Activated naive CD8-positive, alpha-beta T cell treated with anti-CD3 and anti-CD28 coated beads, Interleukin-2, amount 10 ng/mL, durations not matched to agents 7 days and 5 days (primary cell): ENCODE measurements around the gene KRTAP4-7. TPM values are rescaled to one million over a fixed set of nuclear protein-coding genes. Genes with fewer than 3 reads are reported as not detected.
"Not testable (repeated sequence)": the region's sequence is repeated elsewhere in the genome, so short reads cannot be mapped to it uniquely, and the experiment has no call there.

ENCODE experiments used
- ATAC-seq: fragments of 150-1000 bp; cut with Tn5 transposase; one replicate; pipeline ENCODE4 v1.10.0; 2021; ENCODE audit warnings: low read depth, moderate library complexity
- POLR2A ChIA-PET: fragments of 350-600 bp; sonication (Branson Sonifier 250); formaldehyde crosslinking; loops from one replicate; lab custom pipeline; 2021; ENCODE audit warnings: antibody characterized with exemption; lab: Charles Lee
- DNase-seq: peaks from one replicate; pipeline ENCODE4 v3.0.0; 2021
- H3K27ac Mint-ChIP-seq: one replicate; pipeline ENCODE4 v1.8.0; 2022; ENCODE audit warnings: mild to moderate bottlenecking, mixed read lengths
- H3K27me3 Mint-ChIP-seq: one replicate; pipeline ENCODE4 v1.8.0; 2022; ENCODE audit warnings: mild to moderate bottlenecking, moderate library complexity, mixed read lengths
- H3K36me3 Mint-ChIP-seq: one replicate; pipeline ENCODE4 v1.8.0; 2021; ENCODE audit warnings: mild to moderate bottlenecking, mixed read lengths
- H3K4me1 Mint-ChIP-seq: one replicate; pipeline ENCODE4 v1.8.0; 2021; ENCODE audit warnings: mixed read lengths
- H3K4me3 Mint-ChIP-seq: one replicate; pipeline ENCODE4 v1.8.0; 2022; ENCODE audit warnings: mild to moderate bottlenecking, moderate library complexity, mixed read lengths
- H3K9me3 Mint-ChIP-seq: one replicate; pipeline ENCODE4 v1.8.0; 2021; ENCODE audit warnings: mixed read lengths
- total RNA-seq, 2 experiments: library from RNA; stranded (reverse); gene quantifications; one replicate each; pipeline ENCODE4 v1.2.3, GENCODE V29; 2021

The KRTAP4-7 gene
- total RNA-seq, 2 experiments from 2014 or later: not detected

DNA sequence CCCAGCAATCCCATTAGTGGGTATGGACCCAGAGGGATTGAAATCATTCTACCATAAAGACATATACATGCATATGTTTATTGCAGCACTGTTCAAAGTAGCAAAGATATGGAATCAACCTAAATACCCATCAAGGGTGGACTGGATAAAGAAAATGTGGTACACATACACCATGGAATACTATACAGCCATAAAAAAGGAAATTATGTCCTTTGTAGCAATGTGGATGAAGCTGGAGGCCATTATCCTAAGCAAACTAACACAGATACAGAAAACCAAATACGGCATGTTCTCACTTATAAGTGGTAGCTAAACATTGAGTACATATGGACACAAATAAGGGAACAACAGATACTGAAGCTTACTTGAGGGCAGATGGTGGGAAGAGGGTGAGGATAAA is 26.4 kb upstream of the KRTAP4-7 start:
- peaks cover 30% of the 10 kb centered on the region for H3K27me3 Mint-ChIP-seq
- POLR2A ChIA-PET: no interaction called here
- ATAC-seq (no peak), DNase-seq (no peak)
- H3K9me3 Mint-ChIP-seq: no peaks in the 10 kb centered on the region
- no peaks in the 10 kb centered on the region for H3K36me3 Mint-ChIP-seq
- no peaks in the 10 kb centered on the region for H3K4me1 Mint-ChIP-seq
- no peak overlapping the region for H3K4me3 Mint-ChIP-seq
- H3K27ac Mint-ChIP-seq: no peak overlapping the region

DNA sequence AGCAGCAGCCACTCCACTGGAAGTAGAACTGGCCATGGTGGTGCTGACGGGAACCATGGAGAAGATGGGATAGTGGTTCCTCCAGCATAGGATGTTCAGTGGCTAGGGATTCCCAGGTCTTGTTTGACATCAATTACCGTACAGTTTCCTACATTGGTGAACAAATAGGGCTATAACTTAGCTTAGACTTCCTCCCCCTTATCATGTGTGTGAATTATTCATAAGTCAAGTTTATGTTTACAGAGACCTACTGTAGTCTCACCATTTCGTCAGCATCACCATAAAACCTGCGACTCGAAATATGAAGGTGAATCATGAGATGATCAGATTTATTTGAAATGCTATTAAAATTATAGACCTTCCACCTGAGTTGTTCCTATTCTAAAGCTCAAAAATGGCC is 25.2 kb upstream of the KRTAP4-7 start:
- DNase-seq: no peak
- Mint-ChIP-seq H3K36me3 (no peaks in the 10 kb centered on the region), H3K27ac (no peak overlapping the region), H3K9me3 (no peaks in the 10 kb centered on the region), H3K27me3 (peaks cover 30% of the 10 kb centered on the region), H3K4me3 (no peak overlapping the region), H3K4me1 (no peaks in the 10 kb centered on the region)
- no peak for ATAC-seq
- POLR2A ChIA-PET: no interaction called here

DNA sequence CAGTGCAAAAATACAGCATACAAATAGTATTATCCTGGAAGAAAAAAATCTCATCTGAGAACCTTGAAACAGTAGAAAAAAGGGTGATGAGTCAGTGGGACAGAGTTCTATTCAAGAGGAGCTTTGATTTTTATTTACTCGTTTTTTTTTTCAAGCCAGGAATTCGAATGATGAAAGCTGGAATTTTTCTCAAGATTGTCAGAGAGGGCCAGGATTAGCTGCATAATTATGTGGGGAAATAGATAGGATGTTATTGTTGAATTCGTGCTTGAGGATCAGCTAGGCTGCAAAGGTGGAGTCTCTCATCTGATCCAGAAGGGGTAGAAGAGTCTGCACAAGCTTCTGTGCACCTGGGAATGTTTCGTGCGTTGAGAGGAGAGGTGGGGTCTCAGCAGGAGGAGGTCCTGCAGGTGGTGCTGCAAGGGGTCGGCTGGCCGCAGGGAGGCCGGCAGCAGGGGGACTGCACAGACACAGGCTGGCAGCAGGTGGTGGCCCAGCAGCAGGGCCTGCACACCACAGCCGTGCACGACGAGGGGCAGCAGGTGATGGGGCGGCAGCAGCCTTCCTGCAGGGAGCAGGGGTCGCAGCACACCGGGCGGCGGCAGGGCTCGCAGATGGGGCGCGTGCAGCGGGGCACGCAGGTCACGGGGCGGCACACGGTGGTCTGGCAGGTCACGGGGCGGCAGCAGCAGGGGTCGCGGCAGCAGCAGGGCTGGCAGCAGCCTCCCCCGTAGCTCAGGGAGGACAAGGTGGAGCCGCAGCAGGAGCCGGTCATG is 24.5 kb upstream of the KRTAP4-7 start:
- DNase-seq, H3K4me1 Mint-ChIP-seq, POLR2A ChIA-PET, ATAC-seq, H3K4me3 Mint-ChIP-seq, H3K27ac Mint-ChIP-seq, H3K36me3 Mint-ChIP-seq, H3K9me3 Mint-ChIP-seq: not testable (repeated sequence)
- H3K27me3 Mint-ChIP-seq: peaks cover 28% of the 10 kb centered on the region

DNA sequence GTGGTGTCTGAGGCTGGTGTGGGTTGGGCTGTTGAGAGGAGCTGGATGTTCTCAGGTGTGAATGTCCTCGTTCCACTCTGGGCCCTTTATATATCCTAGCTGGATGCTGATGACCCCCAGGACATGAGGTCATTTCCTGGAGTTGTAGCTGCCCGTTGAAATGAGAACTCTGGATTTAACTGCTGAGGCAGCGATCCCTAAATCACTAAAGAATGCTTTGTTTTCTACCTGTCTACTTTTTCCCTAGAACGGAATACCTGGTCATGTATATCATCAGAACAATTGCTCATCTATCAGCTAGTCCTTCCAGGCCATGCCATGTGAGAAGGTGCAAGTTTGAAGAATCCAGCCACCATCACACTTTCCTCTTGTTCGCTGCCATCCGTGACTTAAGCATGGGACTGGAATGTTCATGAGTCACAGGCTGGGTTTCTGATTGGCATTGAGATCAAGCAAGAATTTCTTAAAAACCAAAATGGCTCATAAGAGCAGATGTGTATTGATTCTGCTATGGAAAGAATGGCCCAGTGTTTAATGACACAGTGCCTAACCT is 23.8 kb upstream of the KRTAP4-7 start, which contains the start of gene KRTAP2-3:
Gene KRTAP2-3, minus strand, starts transcription at position 63 of the 553 bp plus-strand sequence. CDS start 64 bp downstream, outside the sequence.
- POLR2A ChIA-PET: no interaction called here
- H3K27ac Mint-ChIP-seq: no peak within 1 kb of the TSS
- H3K27me3 Mint-ChIP-seq: peaks cover 28% of the 10 kb centered on the region
- no peaks in the 10 kb centered on the region for H3K4me1 Mint-ChIP-seq
- H3K4me3 Mint-ChIP-seq: no peak within 1 kb of the TSS
- DNase-seq: no peak
- no peaks in the 10 kb centered on the region for H3K9me3 Mint-ChIP-seq
- ATAC-seq: no peak
- H3K36me3 Mint-ChIP-seq: no peaks in the 10 kb centered on the region

DNA sequence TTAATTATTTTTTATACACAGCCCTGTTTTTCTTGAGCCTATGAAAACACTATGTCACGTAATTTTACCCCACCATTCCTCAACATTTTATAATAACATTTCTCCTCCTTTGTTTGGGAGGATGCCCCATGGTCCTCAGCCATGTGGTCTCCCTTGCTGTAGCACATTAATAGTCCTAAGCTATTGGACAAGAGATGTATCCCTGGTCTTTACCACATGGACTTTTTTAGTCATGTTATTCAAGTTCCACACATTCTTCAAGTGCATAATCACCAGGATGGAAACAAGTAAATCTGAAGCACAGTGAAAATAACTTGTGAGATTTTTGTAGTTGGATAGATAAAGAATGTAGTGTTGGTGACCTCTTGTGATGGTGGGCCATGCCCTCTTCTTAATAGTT is 22.0 kb upstream of the KRTAP4-7 start:
- POLR2A ChIA-PET: no interaction called here
- no peak for DNase-seq
- H3K27ac Mint-ChIP-seq: no peak overlapping the region
- no peak for ATAC-seq
- H3K4me1 Mint-ChIP-seq: peaks cover 3% of the 10 kb centered on the region
- H3K4me3 Mint-ChIP-seq: no peak overlapping the region
- H3K9me3 Mint-ChIP-seq: no peaks in the 10 kb centered on the region
- no peaks in the 10 kb centered on the region for H3K36me3 Mint-ChIP-seq
- peaks cover 28% of the 10 kb centered on the region for H3K27me3 Mint-ChIP-seq

DNA sequence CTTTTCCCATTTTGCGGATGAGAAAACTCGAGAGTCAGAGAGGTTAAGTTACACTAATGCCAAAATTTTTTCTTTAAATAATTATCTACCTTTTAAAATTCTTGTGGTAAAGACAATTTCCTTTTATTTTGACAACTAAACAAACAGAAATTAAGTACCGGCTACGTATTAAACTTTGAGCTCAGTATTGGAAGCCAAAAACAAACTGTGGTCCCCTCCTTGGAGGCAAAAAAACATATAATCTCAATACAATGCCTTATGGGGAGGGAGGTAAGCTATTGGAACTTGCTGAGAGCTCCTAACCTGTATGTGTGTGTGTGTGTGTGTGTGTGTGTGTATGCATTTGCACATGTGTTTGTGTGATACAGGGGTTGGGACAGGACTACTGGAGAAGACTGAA is 20.5 kb upstream of the KRTAP4-7 start:
- H3K4me1 Mint-ChIP-seq: peaks cover 3% of the 10 kb centered on the region

DNA sequence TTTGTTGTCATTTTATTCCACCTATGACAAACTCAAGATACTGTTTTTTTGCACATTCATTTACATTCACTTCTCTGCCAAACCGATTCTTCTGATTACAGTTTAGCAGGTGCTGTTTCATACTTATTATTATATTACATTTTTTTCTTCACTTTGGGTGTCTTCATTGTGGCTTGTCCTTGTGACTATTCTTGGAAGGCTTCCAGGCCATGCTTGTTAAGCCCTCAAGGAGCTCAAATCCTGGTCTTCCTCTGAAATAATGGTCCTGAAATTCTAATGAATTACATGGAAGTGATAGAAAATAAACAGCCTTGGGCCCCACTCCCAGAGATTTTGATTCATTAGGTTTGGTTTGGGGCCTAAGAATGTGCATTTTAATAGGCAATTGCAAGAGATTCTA is 19.6 kb upstream of the KRTAP4-7 start:
- H3K9me3 Mint-ChIP-seq: no peaks in the 10 kb centered on the region

More for the DNA sequence above, 20.5 kb upstream of the KRTAP4-7 start:
- Mint-ChIP-seq H3K4me3 (no peak overlapping the region), H3K27me3 (peaks cover 24% of the 10 kb centered on the region), H3K27ac (no peak overlapping the region), H3K9me3 (no peaks in the 10 kb centered on the region), H3K36me3 (no peaks in the 10 kb centered on the region)
- POLR2A ChIA-PET: no interaction called here
- ATAC-seq (no peak), DNase-seq (no peak)

DNA sequence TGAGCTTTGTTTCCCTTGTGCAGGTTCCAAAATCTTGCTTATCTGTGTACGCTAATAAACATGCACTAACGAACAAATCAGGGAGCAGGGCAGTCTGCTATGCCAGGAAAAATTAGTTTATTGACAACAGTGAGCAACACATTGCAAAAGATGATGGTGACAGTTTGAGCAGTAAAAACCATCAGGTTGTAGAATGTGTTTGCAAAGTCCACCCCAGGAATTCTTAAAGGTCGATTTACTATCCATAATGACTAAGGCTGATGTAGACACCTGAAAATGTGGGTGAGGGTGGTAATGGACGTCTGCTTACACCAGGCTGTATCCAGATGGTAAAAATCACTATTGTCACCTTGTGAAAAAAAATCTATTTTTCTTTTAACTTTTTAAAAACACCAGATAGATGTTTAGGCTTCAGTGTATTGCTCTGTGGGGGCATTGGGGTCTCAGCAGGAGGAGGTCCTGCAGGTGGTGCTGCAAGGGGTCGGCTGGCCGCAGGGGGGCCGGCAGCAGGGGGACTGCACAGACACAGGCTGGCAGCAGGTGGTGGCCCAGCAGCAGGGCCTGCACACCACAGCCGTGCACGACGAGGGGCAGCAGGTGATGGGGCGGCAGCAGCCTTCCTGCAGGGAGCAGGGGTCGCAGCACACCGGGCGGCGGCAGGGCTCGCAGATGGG is 18.8 kb upstream of the KRTAP4-7 start:
- H3K36me3 Mint-ChIP-seq, DNase-seq, POLR2A ChIA-PET, H3K27ac Mint-ChIP-seq, ATAC-seq, H3K9me3 Mint-ChIP-seq, H3K4me3 Mint-ChIP-seq, H3K4me1 Mint-ChIP-seq: not testable (repeated sequence)
- peaks cover 12% of the 10 kb centered on the region for H3K27me3 Mint-ChIP-seq

More for the DNA sequence above, 19.6 kb upstream of the KRTAP4-7 start:
- no peak for ATAC-seq
- Mint-ChIP-seq H3K27ac (no peak overlapping the region), H3K4me3 (no peak overlapping the region), H3K36me3 (no peaks in the 10 kb centered on the region), H3K4me1 (peaks cover 5% of the 10 kb centered on the region), H3K27me3 (peaks cover 18% of the 10 kb centered on the region)
- POLR2A ChIA-PET: no interaction called here
- no peak for DNase-seq

DNA sequence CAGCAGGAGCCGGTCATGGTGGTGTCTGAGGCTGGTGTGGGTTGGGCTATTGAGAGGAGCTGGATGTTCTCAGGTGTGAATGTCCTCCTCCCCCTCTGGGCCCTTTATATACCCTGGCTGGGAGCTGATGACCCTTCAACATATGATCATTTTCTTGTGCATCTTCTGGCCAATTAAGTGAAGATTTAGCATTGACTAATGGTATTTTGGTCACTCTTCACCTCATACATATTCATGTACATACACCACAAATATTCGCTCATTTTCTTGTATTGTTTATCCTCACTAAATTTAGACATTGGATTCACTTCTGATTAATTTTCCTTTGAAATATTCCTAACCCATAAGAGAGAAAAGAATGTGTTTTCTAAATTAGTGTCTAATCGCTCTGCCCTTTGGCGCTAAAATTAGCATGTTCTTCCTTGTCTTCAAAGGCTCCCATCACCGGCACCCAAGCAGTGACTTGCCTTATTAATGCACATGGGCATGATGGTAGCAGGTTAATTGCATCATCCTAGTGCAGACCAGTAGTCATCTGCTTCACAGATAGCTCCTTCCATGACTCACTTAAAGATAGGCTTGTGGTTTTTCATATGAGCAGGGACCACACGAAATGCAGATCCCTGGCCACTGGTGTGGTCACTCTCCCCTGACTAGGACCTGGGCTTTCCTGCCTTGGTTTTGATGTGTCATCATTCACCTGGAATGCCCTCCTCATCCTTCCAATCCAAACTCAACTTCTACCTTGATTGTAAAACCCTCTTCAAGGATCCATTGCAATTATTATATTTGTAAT is 17.9 kb upstream of the KRTAP4-7 start, which contains the start of gene KRTAP2-4:
Gene KRTAP2-4, minus strand, starts transcription at position 51 of the 796 bp plus-strand sequence. Its CDS starts 34 bp downstream, at position 17.
- no peak for ATAC-seq
- Mint-ChIP-seq H3K36me3 (no peaks in the 10 kb centered on the region), H3K9me3 (no peaks in the 10 kb centered on the region), H3K27me3 (peaks cover 4% of the 10 kb centered on the region), H3K27ac (no peak within 1 kb of the TSS), H3K4me1 (peaks cover 5% of the 10 kb centered on the region), H3K4me3 (no peak within 1 kb of the TSS)
- POLR2A ChIA-PET: no interaction called here
- no peak for DNase-seq

DNA sequence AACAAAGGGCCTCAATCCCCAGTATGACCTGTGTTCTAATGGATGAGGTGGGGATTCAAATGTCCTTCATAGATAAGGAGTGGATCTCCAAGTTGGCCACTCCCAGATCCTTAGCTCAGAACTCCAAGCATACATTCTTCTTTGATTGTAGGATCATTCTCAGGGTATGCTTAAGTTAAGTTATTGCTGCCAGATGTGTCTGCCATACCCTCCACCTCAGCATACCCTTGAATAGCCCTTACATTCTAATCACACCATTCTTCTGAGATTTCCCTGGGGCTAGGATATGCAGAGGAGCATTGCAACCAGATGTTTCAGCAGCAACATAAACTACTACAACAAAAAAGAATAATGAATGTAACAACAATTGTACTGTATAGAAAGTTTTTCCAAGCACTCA is 16.7 kb upstream of the KRTAP4-7 start:
- DNase-seq (no peak), ATAC-seq (no peak)
- Mint-ChIP-seq H3K27ac (no peak overlapping the region), H3K36me3 (no peaks in the 10 kb centered on the region), H3K4me1 (peaks cover 5% of the 10 kb centered on the region), H3K4me3 (no peak overlapping the region), H3K9me3 (no peaks in the 10 kb centered on the region), H3K27me3 (no peaks in the 10 kb centered on the region)
- POLR2A ChIA-PET: no interaction called here

DNA sequence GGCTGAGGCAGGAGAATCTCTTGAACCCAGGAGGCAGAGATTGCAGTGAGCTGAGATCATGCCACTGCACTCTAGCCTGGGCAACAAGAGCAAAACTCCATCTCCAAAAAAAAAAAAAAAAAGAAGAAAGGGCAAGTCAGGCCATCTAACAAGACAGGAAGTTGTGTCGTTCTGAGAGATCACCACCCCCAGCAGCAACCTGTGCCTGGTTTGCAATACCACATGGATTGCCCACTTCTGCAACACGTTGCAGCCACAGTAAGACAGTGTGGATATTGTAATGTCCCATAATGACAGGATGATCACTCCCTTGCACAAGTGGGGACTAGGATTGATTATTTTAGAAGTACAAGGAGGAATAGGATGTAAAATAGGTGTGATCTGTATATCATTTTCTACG is 14.9 kb upstream of the KRTAP4-7 start:
- Mint-ChIP-seq H3K36me3 (no peaks in the 10 kb centered on the region), H3K27me3 (no peaks in the 10 kb centered on the region), H3K9me3 (no peaks in the 10 kb centered on the region), H3K4me1 (peaks cover 5% of the 10 kb centered on the region), H3K27ac (no peak overlapping the region), H3K4me3 (no peak overlapping the region)
- POLR2A ChIA-PET: no interaction called here
- DNase-seq (no peak), ATAC-seq (no peak)

DNA sequence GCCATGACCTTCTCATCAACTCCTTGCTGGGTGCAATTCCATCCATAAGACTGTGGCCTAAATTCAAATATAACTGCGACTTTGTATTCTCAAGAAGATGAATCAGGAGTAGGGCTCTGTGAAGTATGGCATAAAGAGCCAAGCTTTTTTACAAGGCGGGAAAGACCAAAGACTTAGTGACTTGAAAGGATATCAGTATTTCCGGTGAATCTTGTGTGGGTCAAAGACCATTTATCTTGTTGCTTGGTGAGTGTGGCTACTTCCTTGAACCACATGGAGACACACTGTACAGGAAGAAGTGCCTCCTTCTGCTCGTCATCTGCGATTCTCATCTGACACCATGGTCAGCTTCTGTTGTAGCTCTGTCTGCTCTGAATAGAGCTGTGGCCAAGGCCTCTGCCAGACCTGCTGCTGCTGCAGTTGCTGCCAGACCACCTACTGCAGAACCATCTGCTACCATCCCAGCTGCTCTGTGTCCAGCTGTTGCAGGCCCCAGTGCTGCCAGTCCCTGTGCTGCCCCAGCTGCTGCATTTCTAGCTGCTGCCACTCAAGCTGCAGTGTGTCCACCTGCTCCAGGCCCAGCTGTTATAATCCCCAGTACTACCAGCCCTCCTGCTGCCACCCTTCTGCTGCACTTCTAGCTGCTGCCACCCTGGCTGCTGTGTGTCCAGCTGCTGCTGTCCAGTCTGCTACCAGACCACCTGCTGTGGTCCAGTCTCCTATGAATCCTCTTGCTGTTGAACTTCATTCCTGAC is 12.2 kb upstream of the KRTAP4-7 start:
- no peak for ATAC-seq
- H3K27ac Mint-ChIP-seq: no peak overlapping the region
- no peaks in the 10 kb centered on the region for H3K9me3 Mint-ChIP-seq
- H3K27me3 Mint-ChIP-seq: peaks cover 15% of the 10 kb centered on the region
- DNase-seq: no peak
- no peaks in the 10 kb centered on the region for H3K36me3 Mint-ChIP-seq
- H3K4me1 Mint-ChIP-seq: peaks cover 2% of the 10 kb centered on the region
- POLR2A ChIA-PET: no interaction called here
- H3K4me3 Mint-ChIP-seq: no peak overlapping the region
